PFSK-1 (cell line): Measurements from ENCODE around the gene MAGEA6.

ENCODE experiments used
- POLR2AphosphoS5 ChIP-seq: IDR thresholded peaks from 2 replicates; pipeline ENCODE4 v1.6.1; 2012; ENCODE audit warnings: low read depth, mild to moderate bottlenecking, control low read depth, low read length, moderate library complexity
- REST ChIP-seq, 2 experiments: IDR thresholded peaks; 2 replicates each; pipeline versions ENCODE4 v1.6.1 to v1.8.0; 2011 to 2012; ENCODE audit warnings: low read depth in 2 of 2, low read length in 2 of 2, control low read depth in 1 of 2, inconsistent platforms in 1 of 2, mild to moderate bottlenecking in 1 of 2, moderate library complexity in 1 of 2; ENCODE audit not compliant: insufficient read depth in 1 of 2

- TF ChIP-seq POLR2AphosphoS5 (no peak), REST (IDR thresholded peaks at IDR 0.05; ENCODE audit: insufficient read depth in 1 of 2, low read depth in 2 of 2, low read length in 2 of 2) (no peak)
These were observed 47.7 kb upstream of the MAGEA6 start for GRCh38 chrX:152817078-152817764.
